DMS153 treated with DMSO at 0.1 percent for 48 hours (cell line): Measurements from ENCODE around the gene NTSR2.

ENCODE experiments used
- DNase-seq: peaks from one replicate; lab custom pipeline; 2025; ENCODE audit not compliant: unreplicated experiment; lab: John Stamatoyannopoulos, UW

The NTSR2 gene, protein sequence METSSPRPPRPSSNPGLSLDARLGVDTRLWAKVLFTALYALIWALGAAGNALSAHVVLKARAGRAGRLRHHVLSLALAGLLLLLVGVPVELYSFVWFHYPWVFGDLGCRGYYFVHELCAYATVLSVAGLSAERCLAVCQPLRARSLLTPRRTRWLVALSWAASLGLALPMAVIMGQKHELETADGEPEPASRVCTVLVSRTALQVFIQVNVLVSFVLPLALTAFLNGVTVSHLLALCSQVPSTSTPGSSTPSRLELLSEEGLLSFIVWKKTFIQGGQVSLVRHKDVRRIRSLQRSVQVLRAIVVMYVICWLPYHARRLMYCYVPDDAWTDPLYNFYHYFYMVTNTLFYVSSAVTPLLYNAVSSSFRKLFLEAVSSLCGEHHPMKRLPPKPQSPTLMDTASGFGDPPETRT

DNA sequence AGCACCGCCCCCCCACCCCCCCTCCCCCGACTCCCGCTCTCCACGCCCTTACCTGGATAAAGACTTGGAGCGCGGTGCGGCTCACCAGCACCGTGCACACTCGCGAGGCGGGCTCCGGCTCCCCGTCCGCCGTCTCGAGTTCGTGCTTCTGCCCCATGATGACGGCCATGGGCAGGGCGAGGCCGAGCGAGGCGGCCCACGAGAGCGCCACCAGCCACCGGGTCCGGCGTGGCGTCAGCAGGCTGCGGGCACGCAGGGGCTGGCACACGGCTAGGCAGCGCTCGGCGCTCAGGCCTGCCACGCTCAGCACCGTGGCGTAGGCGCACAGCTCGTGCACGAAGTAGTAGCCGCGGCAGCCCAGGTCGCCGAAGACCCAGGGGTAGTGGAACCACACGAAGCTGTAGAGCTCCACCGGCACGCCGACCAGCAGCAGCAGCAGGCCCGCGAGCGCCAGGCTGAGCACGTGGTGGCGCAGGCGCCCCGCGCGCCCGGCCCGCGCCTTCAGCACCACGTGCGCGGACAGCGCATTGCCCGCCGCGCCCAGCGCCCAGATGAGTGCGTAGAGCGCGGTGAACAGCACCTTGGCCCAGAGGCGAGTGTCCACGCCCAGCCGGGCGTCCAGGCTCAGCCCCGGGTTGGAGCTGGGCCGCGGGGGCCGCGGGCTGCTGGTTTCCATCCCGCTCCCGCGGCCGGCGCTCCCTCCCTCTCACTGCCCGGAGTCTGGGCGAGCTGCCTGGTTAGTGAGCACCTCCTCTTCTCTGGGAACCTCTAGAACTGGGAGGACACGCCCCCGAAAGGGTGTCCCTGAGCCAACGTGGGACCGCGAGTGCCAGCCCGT, at the start of gene NTSR2:
Gene NTSR2, minus strand, starts transcription at position 742 of the 838 bp plus-strand sequence. Its CDS starts 66 bp downstream, at position 676.
- DNase-seq, result no peak

DNA sequence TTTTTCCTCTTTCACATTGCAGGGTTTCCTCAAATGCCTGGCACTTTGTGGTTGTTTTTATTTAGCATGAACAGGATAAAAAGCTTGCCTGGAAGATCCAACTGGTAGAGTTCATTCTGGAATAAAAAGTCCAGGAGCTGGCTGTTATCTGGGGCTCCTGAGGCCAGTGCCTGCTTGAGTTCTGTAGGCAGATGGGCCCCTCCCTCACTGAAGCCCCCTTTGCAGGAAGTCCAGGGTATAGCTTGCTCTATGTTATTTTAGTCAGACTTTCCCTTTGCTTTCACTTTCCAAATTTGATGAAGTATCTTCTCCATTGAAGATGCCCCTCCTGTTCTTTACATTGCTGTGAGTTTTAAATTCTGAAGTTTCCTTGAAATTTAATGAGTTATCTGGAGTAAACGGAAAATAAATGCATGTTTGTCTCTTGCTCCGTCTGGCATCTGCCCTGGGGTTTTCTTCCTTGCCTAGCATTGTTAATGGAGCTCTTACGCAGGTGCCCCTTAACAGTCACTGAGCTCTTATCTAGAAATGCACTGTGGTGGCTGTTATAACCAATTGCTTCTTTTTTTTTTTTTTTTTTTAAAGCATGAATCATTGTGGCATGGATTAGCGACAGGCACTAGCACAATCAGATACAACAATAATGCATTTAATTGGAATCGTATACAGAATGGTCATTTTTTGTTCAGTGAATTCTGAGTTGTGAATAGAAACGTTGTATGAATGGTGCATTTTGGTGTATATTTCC, 49.4 kb upstream of the NTSR2 start:
- DNase-seq, result no peak

DNA sequence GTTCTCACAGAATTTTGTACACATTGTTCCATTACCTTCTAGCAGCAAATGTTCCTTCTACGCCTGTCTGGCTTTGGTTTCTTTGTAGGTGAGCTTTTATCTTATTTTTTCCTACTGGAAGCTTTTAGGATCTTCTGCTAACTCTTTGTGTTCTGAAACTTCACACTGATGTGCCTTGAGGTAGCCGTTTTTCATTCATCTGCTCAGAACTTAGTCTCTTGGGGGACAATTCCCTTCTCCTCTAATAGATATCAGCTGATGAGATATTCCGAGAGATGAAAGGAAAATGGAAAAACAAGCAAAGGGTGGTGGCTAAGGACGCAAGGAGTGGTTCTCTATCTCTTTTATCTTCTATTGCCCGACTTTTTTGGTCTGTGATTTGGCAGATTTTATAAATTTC, 48.6 kb upstream of the NTSR2 start:
- no peak for DNase-seq

DNA sequence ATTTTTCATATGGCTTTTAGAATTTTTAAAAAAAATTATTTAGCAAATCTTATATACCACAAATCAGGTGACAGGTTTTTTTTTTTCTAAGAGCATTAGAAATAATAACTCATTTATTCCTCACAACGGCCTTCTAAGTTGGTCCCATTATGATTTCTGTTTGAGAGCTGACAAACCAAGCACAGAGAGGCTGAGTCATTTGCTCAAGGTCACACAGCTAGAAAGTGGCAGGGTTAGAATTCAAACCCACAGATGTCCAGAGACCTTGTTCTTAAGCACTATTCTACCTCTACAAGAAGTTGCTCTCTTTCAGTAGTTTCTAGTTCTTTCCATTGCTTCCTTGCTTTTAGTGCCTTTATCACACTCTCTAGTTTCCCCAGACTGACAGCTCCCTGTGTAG, 47.6 kb upstream of the NTSR2 start:
- no peak for DNase-seq

DNA sequence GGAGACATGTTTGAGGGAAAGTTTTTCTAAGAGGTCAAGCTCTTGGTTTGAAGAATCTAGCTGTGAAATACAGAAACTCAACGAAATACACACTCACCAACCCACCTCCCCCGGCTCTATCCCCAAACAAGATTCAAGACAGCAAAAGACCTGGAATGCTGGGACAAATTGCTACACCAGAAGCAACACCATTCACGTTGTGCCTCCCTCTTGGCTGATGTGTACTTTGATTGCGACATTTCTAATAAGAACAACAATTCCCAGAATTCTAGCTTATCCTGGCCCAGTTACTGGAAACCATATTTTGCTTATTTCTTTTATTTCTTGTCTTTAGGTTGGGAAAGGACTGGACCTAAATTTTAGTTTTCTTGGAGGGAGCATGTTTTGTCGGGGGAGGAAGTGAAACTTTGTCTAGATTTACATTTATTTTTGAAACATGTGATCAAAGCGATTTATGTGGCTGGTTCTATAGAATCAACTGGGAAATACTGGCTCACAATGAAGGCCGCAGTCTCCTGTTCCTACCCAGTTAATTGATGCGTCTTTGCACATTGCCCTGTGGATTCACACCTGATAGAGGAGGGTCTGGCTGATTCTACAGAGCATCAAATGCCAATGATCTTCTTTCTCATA, 46.8 kb upstream of the NTSR2 start:
- no peak for DNase-seq

DNA sequence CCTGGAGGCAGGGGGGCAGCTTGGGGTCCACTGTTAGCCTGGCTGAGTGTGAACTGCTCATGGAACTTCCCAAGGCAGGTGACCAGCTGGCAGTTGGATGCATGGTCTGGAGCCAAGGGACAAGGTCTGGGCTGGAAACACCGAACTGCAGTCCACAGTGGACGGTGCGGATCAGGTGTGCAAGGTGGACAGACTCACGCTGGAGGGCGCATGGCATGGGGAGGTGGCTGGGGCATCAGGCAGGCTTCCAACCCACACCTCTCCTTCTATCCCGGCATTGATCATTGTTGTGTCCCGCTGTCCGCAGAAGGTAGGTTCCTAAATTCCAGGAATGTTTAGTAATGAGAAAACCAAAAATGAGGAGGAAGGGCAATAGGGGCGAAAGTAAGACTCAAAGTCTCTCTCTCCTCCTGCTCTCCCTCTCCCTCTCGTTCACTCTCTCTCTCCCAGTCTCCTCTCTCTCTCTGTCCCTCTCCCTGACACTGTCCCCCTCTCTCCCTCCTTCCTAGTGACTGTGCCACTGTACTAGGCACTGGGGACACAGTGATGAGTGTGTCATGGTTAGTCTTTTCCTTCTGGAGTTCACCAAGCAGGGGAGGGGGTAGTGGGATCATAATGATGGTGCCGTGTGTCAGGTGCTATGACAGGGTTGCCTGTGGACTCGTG, 46.1 kb upstream of the NTSR2 start:
- no peak for DNase-seq

DNA sequence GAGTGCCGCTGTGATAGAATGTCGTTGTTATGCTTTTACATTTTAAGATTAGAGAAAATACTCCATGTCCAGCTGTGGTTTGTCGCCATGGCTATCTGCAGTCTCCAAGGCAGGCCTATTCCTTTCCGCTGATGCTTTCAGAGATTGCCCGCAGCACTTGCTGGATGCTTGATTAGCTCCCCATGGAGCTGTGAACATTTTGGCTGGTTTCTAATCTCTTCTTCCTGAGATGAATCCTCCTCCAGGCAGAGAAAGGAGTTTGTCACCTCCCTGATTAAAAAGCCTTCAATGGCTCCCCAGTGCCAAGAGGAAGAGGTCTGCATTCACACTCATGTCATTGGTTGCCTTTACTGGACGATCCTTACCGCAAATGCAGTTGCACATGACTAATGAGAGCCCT, 43.8 kb upstream of the NTSR2 start:
- no peak for DNase-seq

DNA sequence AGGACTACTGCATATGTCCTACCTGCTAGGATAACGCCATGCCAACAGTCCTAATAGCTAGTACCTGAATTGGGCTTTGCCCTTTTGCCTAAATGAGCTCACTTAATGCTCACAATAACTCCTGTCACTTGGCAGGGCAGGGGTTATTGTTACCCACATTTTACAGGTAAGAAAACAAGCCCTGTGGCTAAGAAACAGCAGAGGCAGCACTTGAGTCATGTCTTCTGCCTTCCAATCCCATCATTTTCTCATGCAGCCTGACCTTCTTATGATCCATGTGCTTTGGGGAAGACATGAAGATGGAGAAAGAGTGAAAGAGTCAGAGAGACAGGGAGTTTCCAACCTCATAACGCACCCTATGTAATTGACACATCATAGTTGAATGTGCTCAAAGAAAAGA, 42.9 kb upstream of the NTSR2 start:
- no peak for DNase-seq

DNA sequence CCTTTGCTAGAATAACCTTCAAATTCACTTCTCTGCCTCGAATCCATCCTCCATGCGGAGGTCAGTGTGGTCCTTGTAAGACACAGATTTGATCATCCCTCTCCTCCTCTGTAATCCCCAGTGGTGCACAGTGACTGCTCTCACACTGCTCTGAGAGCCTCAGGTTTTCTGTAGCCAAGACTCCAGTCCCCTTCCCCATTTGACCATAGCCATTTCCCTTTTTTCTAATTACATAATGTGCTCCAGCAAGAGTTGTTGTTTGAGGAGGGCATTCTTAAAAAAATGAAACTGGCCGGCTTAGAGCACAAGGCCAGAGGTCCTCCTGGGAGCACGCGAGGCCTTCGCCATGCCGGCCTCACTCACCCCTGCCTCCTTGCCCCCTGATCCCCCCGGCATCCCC, 41.8 kb upstream of the NTSR2 start:
- DNase-seq, result no peak

DNA sequence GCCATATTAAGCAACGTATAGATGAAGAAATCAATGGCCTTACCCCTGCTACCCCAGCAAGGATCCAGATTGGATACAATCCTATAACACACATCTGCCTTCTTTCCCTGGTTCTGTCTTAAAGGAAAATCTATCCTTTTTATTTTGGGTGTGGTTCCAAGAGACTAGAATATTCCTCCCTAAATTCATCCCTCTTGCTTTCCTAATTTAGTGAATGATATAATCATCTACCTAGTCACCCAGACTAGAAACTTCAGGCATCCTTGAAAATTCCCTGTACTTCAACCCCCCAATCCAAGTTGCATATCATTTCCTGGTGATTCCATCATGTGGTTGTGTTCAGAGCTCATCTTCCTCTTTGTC, 41.3 kb upstream of the NTSR2 start:
- no peak for DNase-seq

DNA sequence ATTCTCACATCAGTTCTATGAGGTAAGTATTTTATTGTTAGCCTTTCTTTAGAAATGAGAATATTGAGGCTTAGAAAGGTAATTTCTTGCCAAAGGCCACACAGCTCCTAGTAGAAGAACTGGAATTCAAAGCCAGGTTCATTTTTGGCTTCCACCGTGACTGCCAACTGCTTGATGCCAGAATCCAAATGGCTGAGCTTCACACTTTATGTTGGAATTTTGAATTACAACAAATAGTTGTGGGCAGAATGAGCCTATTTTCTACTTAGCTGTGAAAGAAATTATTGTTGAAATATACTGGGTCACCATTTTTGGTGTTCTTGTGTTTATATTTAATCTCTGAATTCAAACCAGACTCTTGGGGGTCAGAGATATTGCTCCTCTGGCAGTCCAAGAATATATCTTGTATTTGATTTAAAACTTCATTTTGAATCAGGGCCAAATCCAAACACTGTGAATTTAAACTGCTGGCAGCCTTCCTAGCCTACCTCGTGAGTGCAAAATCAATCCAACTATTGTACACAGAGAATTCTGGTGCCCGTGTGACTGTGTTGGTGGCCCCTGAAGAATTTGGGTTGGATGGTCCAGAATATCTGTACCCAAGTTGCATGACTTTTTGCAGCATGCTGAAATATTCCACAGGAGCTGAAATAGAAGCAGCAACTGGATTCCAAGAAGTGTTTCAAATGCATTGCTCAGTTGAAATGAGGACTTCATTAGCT, 40.8 kb upstream of the NTSR2 start:
- no peak for DNase-seq

DNA sequence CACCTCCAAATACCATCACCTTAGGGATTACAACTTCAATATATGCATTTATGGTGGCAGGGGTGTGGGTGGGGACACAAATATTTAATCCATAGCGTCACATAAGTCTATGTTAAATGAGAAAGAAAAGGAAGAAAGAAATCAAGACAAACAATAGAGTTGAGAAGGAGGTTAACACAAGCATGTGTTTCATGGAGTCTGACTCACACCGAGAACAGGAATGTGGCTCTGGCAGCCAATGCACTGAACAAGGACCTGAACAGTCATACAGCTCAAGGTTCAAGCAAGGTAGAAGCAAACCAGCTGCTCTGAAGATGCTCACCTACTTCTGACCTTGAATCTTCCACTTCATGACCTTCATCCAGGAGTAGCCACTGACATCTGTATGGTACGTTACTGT, 40.2 kb upstream of the NTSR2 start:
- DNase-seq, result no peak

DNA sequence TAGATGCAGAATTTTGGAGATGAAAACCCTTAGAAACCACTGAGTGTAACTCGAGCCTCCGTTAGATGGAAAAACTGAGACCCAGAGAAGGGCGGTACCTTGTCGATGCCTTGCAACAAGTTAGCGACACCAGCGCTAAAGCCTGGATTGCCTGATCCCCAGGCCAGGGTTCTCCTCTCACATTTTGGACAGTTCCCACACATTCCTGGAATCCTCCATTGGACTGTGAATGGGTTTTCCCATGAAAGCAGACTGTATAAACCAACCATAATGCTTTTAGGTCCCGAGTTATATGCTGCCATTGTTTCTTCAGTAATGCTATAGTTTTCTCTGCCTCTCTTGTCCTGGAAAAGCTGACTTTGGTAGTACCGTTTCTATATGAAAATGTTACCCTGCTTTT, 39.3 kb upstream of the NTSR2 start:
- no peak for DNase-seq

DNA sequence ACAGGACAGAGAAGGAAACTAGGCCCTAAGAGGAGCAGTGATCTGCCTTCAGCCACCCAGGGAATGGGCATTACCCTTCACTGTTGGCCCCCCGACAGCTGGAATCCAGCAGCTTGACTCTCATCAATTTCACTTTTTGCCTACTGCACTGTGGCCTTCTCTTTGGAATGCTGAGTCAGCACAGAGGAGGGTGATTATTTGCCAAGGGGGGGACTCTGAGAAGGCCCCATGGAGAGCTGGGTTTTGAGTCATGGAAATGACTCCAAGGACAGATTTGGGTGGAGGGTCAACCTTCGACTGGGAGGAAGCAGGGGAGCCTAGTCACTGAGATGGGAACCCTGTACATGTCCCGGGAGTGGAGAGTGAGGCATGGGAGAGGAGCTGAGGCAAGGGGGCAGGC, 38.1 kb upstream of the NTSR2 start:
- no peak for DNase-seq

DNA sequence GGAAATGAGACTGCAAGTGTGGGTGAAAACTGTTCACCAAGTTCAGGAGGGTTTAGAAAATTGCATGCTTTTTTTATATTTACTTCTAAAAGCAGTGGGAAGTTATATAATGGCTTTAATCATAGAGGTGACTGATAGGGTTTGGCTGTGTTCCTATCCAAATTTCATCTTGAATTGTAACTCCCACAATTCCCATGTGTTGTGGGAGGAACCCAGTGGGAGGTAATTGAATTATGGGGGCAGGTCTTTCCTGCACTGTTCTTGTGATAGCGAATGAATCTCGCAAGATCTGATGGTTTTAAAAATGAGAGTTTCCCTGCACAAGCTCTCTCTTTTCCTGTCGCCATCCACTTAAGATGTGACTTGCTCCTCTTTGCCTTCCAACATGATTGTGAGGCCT, 35.7 kb upstream of the NTSR2 start:
- no peak for DNase-seq

DNA sequence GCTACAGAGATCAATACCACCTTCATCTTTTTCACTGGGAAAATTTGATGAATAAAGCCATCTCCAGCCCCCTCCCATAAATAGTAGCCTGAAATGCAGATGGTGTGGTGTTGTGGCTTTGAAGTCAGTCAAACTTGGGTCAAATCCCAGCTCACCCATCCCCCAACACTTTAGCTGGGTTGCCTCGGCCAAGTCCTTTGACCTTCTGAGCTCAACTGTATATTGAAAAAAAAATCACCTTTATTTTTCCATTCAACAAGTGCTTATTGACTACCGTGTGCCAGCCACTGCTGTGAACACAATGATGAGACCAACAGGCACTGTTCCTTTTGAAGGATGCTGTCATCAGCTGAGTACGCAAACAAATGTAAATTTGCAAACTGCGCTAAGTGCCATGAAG, 35.1 kb upstream of the NTSR2 start:
- no peak for DNase-seq

DNA sequence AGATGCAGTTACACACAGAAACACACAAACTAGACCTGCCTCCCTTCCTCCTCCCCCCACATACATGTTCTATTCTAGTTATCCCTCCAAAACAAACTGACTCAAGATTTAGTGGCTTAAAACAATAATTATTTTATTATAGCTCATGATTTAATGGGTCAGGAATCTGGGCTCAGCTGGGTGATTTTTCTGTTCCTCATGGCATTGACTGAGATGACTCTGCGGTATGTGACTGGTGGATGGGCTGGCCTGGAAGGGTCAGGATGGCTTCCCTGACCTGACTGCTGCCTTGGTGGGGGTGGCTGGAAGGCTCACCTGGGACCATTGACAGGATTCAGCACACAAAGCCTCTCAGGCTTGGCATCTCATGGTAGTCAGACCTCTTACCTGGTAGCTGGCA, 33.7 kb upstream of the NTSR2 start:
- DNase-seq, result no peak

DNA sequence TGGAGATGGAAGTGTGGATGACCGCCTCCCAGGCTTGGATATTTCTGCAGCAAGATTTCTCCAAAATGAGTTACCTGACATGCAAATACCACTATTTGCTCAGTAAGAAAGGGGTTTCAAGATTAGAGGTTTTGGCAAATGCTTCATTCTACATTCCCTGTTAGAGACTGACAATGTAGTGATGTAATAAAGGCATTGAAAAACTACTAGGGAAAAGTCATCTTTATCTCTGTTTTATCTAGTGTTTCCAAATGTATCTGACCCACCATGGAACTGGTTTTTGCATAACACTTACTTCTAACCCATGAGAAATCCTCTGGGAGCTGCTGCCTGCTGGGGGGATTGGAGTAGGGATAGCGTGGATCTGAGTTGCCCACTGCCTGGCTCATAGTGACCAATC, 33.0 kb upstream of the NTSR2 start:
- no peak for DNase-seq

DNA sequence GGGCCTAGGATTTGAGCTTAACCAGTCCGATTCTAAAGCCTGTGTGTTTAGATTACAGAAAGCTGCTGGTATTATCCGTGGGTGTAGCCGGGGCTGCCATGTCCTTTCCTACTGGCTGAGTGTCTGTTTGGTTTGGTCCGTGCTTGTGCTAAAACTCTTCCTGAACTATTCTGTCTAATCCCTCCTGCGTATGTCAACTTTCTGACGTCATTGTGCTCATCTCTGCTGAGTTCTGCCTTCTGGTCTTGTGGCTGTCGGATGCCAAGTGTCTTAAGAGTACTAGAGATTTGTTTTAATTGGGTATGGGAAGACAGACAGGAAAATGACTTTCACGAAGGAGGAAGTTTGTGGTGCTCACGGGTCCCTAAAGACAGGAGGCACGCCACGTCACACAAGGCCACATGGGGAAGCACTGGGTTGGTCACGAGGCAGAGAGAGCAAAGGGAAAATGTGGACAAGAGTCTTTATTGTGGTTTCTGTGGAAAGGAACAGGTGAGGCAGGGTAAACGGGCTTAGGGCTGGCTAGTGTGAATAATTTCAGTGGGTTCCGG, 31.8 kb upstream of the NTSR2 start:
- no peak for DNase-seq

DNA sequence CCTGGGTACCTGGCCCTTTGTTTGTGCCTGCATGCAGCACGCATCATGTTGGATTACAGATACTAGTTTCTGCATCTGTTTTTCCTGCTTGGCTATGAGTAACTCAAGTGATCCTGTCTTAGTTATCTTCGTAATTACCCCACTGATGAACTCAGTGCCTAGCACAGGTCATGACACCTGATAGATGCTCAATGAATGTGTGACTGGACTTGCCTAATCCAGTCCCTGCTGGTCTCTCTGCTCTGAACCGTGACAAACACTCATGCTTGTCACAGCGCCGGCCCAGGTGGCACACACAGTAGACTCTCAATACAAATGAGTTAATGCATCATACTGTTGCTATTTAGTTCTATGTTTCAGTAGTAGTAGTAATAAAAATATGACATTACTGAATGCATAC, 31.2 kb upstream of the NTSR2 start:
- no peak for DNase-seq
